ENCODE data around the gene HK1. TPM values are rescaled to one million over a fixed set of nuclear protein-coding genes. Genes with fewer than 3 reads are reported as not detected.

Gene HK1
- total RNA-seq, 1 experiment from 2014 or later, result 219 TPM

GRCh38 chr10:69329721-69330178, 51.5 kb downstream of the HK1 start (continued):
- TF ChIP-seq, protein P1, sequence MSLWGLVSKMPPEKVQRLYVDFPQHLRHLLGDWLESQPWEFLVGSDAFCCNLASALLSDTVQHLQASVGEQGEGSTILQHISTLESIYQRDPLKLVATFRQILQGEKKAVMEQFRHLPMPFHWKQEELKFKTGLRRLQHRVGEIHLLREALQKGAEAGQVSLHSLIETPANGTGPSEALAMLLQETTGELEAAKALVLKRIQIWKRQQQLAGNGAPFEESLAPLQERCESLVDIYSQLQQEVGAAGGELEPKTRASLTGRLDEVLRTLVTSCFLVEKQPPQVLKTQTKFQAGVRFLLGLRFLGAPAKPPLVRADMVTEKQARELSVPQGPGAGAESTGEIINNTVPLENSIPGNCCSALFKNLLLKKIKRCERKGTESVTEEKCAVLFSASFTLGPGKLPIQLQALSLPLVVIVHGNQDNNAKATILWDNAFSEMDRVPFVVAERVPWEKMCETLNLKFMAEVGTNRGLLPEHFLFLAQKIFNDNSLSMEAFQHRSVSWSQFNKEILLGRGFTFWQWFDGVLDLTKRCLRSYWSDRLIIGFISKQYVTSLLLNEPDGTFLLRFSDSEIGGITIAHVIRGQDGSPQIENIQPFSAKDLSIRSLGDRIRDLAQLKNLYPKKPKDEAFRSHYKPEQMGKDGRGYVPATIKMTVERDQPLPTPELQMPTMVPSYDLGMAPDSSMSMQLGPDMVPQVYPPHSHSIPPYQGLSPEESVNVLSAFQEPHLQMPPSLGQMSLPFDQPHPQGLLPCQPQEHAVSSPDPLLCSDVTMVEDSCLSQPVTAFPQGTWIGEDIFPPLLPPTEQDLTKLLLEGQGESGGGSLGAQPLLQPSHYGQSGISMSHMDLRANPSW (CRISPR knock-in tag; conservative IDR thresholded peaks at IDR 0.05; ENCODE audit: low read depth), result no peak
- no peak for TF ChIP-seq NFATC4 (CRISPR knock-in tag; IDR thresholded peaks at IDR 0.05)
- TF ChIP-seq SP1 (CRISPR knock-in tag; conservative IDR thresholded peaks at IDR 0.05), result peak; percentile 60; the same call in 1 of the 2 replicates
- TF ChIP-seq, protein P2, sequence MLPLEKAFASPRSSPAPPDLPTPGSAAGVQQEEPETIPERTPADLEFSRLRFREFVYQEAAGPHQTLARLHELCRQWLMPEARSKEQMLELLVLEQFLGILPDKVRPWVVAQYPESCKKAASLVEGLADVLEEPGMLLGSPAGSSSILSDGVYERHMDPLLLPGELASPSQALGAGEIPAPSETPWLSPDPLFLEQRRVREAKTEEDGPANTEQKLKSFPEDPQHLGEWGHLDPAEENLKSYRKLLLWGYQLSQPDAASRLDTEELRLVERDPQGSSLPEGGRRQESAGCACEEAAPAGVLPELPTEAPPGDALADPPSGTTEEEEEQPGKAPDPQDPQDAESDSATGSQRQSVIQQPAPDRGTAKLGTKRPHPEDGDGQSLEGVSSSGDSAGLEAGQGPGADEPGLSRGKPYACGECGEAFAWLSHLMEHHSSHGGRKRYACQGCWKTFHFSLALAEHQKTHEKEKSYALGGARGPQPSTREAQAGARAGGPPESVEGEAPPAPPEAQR (CRISPR knock-in tag; IDR thresholded peaks at IDR 0.05), result no peak
- TF ChIP-seq, protein P3, sequence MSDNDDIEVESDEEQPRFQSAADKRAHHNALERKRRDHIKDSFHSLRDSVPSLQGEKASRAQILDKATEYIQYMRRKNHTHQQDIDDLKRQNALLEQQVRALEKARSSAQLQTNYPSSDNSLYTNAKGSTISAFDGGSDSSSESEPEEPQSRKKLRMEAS (CRISPR knock-in tag; IDR thresholded peaks at IDR 0.05), result peak; percentile 50; the same call in 1 of the 2 replicates
- TF ChIP-seq PRDM15 (CRISPR knock-in tag; IDR thresholded peaks at IDR 0.05), result peak; percentile 11; the same call in 1 of the 2 replicates
- no peak for TF ChIP-seq ZNF416 (CRISPR knock-in tag; IDR thresholded peaks at IDR 0.05)
- TF ChIP-seq ZNF317 (CRISPR knock-in tag; IDR thresholded peaks at IDR 0.05; ENCODE audit: borderline replicate concordance, low read depth), result no peak
- 0 out of 2 replicates have a peak, but pooled peaks have one; percentile 69 for TF ChIP-seq FOXP4 (CRISPR knock-in tag; IDR thresholded peaks at IDR 0.05)
- TF ChIP-seq ZNF423 (CRISPR knock-in tag; IDR thresholded peaks at IDR 0.05), result peak; percentile 82
- TF ChIP-seq GTF2I (CRISPR knock-in tag; conservative IDR thresholded peaks at IDR 0.05), result no peak
- no peak for TF ChIP-seq CREM (CRISPR knock-in tag; IDR thresholded peaks at IDR 0.05)
- no peak for TF ChIP-seq CBFB (CRISPR knock-in tag; IDR thresholded peaks at IDR 0.05; ENCODE audit: low read depth)
- TF ChIP-seq ZNF512 (CRISPR knock-in tag; IDR thresholded peaks at IDR 0.05; ENCODE audit: borderline replicate concordance), result no peak
- TF ChIP-seq TEAD1 (CRISPR knock-in tag; IDR thresholded peaks at IDR 0.05), result peak; percentile 99
- no peak for TF ChIP-seq JAZF1 (CRISPR knock-in tag; IDR thresholded peaks at IDR 0.05)
- TF ChIP-seq, protein P4, sequence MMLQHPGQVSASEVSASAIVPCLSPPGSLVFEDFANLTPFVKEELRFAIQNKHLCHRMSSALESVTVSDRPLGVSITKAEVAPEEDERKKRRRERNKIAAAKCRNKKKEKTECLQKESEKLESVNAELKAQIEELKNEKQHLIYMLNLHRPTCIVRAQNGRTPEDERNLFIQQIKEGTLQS (CRISPR knock-in tag; conservative IDR thresholded peaks at IDR 0.05), result no peak
- TF ChIP-seq KAT7 (CRISPR knock-in tag; IDR thresholded peaks at IDR 0.05; ENCODE audit: borderline replicate concordance), result no peak
- TF ChIP-seq MYBL2 (CRISPR knock-in tag; IDR thresholded peaks at IDR 0.05), result peak; percentile 74; the same call in 1 of the 2 replicates
- peak; percentile 85 for TF ChIP-seq FOXK1 (CRISPR knock-in tag; IDR thresholded peaks at IDR 0.05)
- peak; percentile 67 for TF ChIP-seq ETV6 (CRISPR knock-in tag; IDR thresholded peaks at IDR 0.05)
- TF ChIP-seq, protein P5, sequence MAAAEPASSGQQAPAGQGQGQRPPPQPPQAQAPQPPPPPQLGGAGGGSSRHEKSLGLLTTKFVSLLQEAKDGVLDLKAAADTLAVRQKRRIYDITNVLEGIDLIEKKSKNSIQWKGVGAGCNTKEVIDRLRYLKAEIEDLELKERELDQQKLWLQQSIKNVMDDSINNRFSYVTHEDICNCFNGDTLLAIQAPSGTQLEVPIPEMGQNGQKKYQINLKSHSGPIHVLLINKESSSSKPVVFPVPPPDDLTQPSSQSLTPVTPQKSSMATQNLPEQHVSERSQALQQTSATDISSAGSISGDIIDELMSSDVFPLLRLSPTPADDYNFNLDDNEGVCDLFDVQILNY (CRISPR knock-in tag; IDR thresholded peaks at IDR 0.05), result no peak
- no peak for TF ChIP-seq ATF6 (CRISPR knock-in tag; IDR thresholded peaks at IDR 0.05)
